Hepatocyte (in vitro differentiated cells): ENCODE measurements around the gene SLAMF8.

ENCODE experiments used
- CTCF ChIP-seq: fragments of 200-600 bp; sonication (generic); IDR thresholded peaks from 2 replicates; pipeline ENCODE4 v1.5.1; 2016; ENCODE audit warnings: antibody characterized with exemption, mild to moderate bottlenecking; ENCODE audit not compliant: poor library complexity
- EZH2 ChIP-seq: fragments of 200-600 bp; sonication (generic); IDR thresholded peaks from 2 replicates; pipeline ENCODE4 v1.6.1; 2016; ENCODE audit warnings: antibody characterized with exemption, mild to moderate bottlenecking, borderline replicate concordance
- EZH2phosphoT487 ChIP-seq: fragments of 200-600 bp; sonication (generic); IDR thresholded peaks from one replicate; pipeline ENCODE4 v1.6.1; 2018; ENCODE audit warnings: antibody characterized with exemption, mild to moderate bottlenecking, low read depth, moderate library complexity; ENCODE audit not compliant: unreplicated experiment, severe bottlenecking

GRCh38 chr1:159802111-159802510, 24.6 kb upstream of the SLAMF8 start, which contains the start of gene FCRL6:
- no peak for TF ChIP-seq CTCF
- TF ChIP-seq EZH2 = no peak
- no peak for TF ChIP-seq EZH2phosphoT487
